ENCODE results near the gene EXOSC1.

DNA sequence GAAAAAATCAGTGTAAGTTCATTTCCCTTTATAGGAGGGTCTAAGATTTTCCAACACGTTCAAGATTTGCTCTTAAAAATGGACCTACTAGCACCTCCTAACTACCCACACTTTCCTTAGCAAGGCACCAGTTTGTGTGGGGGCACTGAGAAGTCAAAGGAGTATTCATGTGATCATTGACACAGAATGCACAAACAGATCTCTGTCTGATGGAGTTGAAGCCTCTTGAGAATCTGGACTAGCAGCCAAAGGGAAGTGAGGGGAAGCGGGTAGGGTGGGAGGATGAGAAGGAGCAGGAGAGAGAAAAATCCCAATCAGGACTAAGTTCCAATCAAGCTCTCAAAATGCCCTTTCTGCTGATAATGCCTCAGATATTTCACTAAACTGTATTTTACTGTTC lies 48.3 kb upstream of the EXOSC1 start:
- TF ChIP-seq, protein P1, sequence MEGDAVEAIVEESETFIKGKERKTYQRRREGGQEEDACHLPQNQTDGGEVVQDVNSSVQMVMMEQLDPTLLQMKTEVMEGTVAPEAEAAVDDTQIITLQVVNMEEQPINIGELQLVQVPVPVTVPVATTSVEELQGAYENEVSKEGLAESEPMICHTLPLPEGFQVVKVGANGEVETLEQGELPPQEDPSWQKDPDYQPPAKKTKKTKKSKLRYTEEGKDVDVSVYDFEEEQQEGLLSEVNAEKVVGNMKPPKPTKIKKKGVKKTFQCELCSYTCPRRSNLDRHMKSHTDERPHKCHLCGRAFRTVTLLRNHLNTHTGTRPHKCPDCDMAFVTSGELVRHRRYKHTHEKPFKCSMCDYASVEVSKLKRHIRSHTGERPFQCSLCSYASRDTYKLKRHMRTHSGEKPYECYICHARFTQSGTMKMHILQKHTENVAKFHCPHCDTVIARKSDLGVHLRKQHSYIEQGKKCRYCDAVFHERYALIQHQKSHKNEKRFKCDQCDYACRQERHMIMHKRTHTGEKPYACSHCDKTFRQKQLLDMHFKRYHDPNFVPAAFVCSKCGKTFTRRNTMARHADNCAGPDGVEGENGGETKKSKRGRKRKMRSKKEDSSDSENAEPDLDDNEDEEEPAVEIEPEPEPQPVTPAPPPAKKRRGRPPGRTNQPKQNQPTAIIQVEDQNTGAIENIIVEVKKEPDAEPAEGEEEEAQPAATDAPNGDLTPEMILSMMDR (IDR thresholded peaks at IDR 0.05; ENCODE audit: extremely low read depth in 1 of 2, insufficient read depth in 1 of 2, low read depth in 1 of 2, low read length in 2 of 2): no peak
- TF ChIP-seq POLR2A (IDR thresholded peaks at IDR 0.05; ENCODE audit: low read depth, low read length) (no peak), FOS (IDR thresholded peaks at IDR 0.05; ENCODE audit: borderline replicate concordance, insufficient read depth, low read length) (no peak), MYC (IDR thresholded peaks at IDR 0.05; ENCODE audit: low read depth, low read length) (no peak), EZH2 (IDR thresholded peaks at IDR 0.05; ENCODE audit: borderline replicate concordance, low read depth, low read length, severe bottlenecking) (no peak), POLR2AphosphoS5 (IDR thresholded peaks at IDR 0.05; ENCODE audit: insufficient read depth, low read depth, low read length) (no peak), JUN (IDR thresholded peaks at IDR 0.05; ENCODE audit: borderline replicate concordance, insufficient read depth, insufficient read length, low read depth) (no peak), GATA2 (IDR thresholded peaks at IDR 0.05; ENCODE audit: insufficient read depth, insufficient read length, low read depth, low read length) (no peak)
- TF ChIP-seq, protein P2, sequence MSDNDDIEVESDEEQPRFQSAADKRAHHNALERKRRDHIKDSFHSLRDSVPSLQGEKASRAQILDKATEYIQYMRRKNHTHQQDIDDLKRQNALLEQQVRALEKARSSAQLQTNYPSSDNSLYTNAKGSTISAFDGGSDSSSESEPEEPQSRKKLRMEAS (IDR thresholded peaks at IDR 0.05; ENCODE audit: insufficient read depth, insufficient read length): no peak
